Non-pigmented ciliary epithelial cell (primary cell): ENCODE results near the gene ZC3H18.

ENCODE experiments used
- DNase-seq: peaks from one replicate; pipeline ENCODE4 v3.0.0-alpha.2; 2010; ENCODE audit warnings: low read depth

Gene ZC3H18

GRCh38 chr16:88584676-88585075 is 14.5 kb downstream of the ZC3H18 start:
- DNase-seq: no peak

GRCh38 chr16:88585269-88585668 is 15.1 kb downstream of the ZC3H18 start:
- DNase-seq: no peak

- DNase-seq: no peak
These were observed 15.9 kb downstream of the ZC3H18 start for GRCh38 chr16:88585927-88586581.

- DNase-seq: no peak
These were observed 17.9 kb downstream of the ZC3H18 start for GRCh38 chr16:88588148-88588547.

- no peak for DNase-seq
These were observed 18.6 kb downstream of the ZC3H18 start for GRCh38 chr16:88588754-88589153.

GRCh38 chr16:88589441-88589840 is 19.2 kb downstream of the ZC3H18 start:
- no peak for DNase-seq

- DNase-seq: no peak
These were observed 21.4 kb downstream of the ZC3H18 start for GRCh38 chr16:88591577-88592021.

GRCh38 chr16:88593061-88593460 is 22.9 kb downstream of the ZC3H18 start:
- no peak for DNase-seq

GRCh38 chr16:88593489-88593888 is 23.3 kb downstream of the ZC3H18 start:
- no peak for DNase-seq

GRCh38 chr16:88593910-88594309 is 23.7 kb downstream of the ZC3H18 start:
- DNase-seq: no peak

- no peak for DNase-seq
These were observed 24.9 kb downstream of the ZC3H18 start for GRCh38 chr16:88595101-88595500.

GRCh38 chr16:88595921-88596320 is 25.7 kb downstream of the ZC3H18 start:
- DNase-seq: no peak

GRCh38 chr16:88596483-88596882 is 26.3 kb downstream of the ZC3H18 start:
- DNase-seq: no peak

- DNase-seq: no peak
These were observed 27.8 kb downstream of the ZC3H18 start for GRCh38 chr16:88597856-88598491.

- DNase-seq: no peak
These were observed 29.0 kb downstream of the ZC3H18 start for GRCh38 chr16:88599092-88599733.

GRCh38 chr16:88599825-88600538 is 29.8 kb downstream of the ZC3H18 start:
- DNase-seq: no peak

- no peak for DNase-seq
These were observed 30.3 kb downstream of the ZC3H18 start for GRCh38 chr16:88600539-88600896.

GRCh38 chr16:88601313-88602036 is 31.3 kb downstream of the ZC3H18 start:
- no peak for DNase-seq

- DNase-seq: no peak
These were observed 31.9 kb downstream of the ZC3H18 start for GRCh38 chr16:88602091-88602490.

- DNase-seq: no peak
These were observed 35.3 kb downstream of the ZC3H18 start for GRCh38 chr16:88605186-88606147.
